Amniotic stem cell (primary cell): Measurements from ENCODE around the gene ACTL8.
A peak's percentile ranks its signal among the peaks of the same experiment; 100 is the strongest.

Source experiments
- DNase-seq: peaks from one replicate; lab custom pipeline; 2025; lab: John Stamatoyannopoulos, UW

Gene ACTL8

DNA sequence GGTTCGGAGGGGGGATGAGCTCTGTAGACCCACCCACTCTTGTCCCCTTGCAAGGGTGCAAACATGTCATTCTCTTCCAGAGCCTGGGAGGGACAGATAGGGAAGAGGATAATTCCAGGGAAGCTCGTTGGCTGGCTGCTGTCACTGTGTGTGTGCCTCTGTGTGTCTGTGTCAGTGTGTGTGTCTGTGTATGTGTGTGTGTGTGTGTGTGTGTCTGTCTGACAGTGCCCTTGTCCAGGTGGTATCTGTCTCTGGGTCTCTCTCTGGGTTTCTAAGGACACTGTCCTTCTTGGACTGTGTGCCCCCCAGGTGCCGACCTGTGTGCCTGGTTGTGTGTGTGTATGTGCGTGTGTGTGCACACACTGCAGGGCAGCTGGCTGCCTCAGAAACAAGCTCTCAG, 90.5 kb downstream of the ACTL8 start:
- no peak for DNase-seq

DNA sequence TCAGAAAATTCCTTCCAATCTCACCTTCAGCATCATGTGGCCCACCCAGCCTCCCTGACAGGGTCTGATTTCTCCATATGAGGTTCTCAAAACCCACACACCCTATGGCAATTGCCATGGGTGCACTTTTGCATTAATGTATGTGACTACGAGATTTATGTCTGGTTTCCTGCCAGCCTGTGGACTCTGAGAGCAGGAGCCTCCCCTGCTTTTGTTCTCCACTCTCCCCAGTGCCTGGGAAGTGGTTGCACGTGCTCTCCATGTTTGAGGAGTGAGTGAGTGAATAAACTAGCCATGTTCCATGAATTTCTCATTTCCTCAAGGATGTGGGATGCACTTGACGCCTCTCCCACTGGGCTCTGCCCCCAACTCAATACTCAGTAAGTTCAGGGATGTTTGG, 91.2 kb downstream of the ACTL8 start:
- no peak for DNase-seq

DNA sequence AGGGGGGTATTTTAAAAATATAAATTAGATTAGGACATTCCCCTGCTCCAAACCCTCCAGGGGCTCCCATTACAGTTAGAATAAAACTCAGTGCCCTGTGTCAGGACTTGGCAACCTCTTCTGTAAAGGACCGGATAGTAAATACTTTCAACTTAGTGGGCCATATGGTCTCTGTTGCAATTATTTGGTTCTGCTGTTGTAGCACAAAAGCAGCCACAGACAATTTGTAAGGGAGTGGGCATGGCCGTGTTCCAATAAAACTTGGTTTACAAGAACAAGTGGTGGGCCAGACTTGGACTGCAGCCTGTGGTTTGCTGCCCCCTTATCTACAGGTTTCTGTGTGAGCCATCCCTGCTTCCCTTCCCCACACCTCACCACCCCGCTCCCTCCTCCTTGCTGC, 92.0 kb downstream of the ACTL8 start:
- DNase-seq: no peak

DNA sequence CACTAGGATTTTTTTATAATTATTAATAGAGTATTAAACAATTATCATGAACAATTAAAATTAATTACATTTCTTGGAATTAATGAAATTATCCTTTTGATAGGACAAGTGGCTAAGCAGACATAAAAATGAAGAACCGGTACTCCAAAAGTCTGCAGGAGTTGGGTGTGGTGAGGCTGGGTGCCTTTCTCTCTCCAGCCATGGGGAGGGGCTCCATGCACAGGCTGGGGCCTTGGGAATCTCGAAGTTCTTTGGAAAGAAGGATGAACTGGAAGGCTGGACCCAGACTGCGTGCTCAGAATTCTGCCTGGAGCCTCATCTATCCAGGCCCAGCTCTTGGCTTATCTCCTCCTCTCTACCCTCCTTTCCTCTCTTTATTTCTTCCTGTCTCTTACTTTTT, 94.1 kb downstream of the ACTL8 start:
- no peak for DNase-seq

DNA sequence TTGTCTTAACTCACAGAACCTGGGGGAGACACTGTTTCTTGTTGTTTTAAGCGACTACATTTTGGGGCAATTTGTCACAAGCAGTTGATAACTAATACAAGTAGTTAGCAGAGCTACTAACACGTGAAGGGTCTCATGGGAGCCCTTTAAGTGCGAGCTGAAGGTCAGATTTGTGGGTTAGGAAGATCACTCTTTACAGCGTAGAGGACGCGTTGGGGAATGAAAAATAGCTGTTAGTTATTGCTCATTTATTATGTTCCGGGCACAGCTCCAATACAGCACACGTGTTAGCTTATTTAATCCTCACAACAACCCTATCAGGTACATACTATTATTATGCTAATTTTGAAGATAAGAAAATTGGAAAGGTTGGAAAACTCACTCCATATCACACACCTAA, 95.9 kb downstream of the ACTL8 start:
- DNase-seq: no peak

DNA sequence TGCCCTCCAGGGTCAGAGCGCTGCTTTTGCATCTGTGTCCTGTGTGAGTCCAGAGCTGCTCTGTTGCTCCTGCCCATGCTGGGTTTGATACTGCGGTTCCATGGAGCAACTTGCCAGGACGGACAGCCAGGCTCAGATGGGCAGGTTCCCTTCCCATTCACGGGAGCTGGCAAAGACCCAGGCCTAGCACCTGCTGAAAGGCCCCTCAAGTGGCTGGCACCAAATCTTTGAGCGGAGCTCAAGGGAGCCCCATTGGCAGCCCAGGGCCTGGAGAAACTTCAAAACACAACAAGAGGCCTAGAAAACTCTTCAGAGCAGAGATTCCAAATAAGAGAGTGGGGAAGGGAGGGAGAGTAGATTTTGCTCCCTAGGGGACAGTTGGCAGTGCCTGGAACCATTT, 97.2 kb downstream of the ACTL8 start:
- DNase-seq: no peak

DNA sequence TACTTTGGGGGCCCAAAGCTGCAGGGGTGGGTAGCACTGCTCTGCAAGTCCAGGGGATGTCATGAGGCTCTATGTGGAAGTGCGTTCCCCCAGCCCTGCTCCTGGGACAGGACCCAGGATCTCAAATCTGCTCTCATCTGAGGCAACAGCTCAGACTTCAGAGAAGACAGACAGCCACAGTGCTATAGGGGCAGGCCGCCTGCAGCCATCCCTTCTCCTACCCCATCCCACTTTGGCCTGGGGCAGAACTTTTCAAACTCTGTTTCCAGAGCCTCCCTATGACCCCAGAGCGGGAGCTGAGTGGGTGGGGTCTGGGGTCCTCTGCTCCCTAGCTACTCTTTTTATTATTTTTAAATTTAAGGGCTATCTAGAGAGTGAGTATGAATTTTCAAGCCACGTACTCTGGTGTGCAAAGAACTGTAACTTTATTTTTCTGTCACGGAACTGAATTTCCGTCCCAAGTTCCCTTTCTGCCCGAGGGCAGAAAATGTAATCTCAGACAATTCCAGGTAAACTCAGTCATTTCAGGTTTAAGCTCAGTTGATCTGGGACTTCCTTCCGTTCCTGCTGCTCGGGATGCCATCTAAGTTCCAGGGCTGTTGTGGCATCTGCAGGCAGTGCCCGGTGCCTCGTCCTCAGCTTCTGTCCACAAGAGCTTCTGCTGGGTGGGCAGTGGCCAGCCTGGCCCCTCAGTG, 98.3 kb downstream of the ACTL8 start:
- no peak for DNase-seq

DNA sequence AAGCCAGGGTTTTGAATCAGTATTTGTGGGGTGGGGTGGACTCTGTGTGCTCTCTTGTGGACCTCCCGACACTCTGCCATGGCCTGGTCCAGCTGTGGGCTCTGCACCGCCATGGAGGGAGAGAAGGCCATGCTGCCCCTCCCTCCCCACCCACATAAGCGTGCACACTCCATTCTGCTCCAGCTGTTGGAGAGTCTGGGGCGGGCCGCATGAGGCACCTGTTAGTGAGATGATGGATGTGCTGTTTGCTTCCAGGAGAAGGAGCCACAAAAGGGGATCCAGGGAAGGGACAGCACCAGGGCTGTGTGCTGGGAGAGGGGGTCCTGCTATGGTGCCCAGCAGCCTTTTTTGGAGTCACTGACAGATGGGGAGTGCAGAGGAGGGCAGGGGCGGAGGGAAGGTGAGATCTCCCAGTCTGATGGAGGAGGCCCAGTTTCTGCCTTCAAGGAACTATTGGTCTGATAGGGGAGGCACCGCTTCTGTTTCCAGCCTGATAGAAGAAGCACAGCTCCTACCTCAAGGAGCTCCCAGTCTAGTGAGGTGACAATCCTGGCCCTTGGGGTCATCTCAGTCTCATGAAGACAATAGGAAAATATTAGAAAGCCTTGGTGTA, 101.5 kb downstream of the ACTL8 start:
- DNase-seq: no peak

DNA sequence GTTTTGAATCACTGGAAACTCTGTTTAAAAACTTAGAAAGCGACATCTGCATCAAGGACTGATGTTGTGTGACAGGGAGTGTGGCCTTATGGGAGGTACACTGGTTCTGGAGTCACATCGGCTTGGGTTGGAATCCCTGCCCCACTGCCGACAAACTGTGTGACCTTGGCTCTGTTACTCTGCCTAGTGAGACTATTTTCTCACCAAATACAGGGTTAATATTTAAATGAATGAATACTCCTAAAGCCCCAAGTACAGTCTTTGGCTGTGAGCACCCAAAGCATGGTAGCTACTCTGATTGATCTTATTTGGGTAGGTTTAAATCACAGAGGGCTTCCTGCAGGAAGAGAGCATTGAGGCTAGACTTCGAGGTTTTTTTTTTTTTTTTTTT, 102.0 kb downstream of the ACTL8 start:
- DNase-seq: no peak

DNA sequence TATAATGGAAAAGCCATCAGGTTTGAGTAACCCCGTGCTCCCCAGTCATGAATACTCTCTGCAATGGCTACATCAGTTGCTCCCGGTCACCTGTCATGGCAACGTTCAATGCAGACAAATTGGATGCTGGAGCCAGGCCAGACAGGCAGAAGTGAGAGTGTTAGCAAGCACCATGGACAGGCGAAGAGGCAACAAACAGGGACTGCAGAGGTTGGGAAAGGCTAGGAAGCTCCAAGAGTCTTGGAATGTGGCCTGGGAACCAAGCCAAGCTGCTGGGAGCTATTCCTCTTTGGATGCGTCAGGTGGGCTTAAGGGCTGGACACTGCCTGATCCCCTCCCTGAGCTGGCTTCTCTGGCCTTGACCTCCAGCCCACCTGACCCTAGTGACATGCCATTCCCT, 102.9 kb downstream of the ACTL8 start:
- no peak for DNase-seq

DNA sequence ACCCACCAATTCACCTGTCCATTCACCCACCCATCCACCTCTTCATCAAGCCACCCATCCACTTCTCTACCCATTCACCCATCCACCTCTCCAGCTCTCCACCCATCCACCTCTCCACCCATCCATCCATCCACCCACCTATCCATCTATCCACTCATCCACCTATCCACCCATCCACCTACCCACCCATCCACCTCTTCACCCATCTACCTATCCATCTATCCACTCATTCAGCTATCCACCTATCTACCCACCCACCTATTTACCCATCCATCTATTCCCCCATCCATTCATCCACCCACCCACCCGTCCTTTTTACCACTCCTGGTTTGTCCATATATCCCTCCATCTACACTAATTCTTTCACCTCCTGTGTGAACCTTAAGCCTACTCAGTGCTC, 105.7 kb downstream of the ACTL8 start:
- DNase-seq: no peak

DNA sequence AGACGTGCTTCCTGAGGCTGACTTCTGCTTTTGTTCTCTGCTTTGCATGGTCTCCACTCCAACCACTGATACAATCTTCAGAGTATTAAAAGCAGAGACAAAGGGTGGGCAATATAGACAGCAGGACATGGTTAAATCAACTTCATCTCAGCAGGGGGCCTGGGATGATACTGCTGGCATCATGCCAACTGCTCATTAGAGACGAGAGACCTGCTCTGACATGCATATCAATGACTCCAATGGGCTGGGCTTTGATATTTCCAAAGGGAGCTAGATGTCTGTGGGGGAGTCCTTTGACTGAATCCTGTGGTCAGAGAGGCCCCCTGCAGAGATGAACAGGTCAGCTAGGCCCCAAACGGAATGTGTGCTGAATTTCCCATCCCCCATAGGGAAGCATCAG, 106.6 kb downstream of the ACTL8 start:
- no peak for DNase-seq

DNA sequence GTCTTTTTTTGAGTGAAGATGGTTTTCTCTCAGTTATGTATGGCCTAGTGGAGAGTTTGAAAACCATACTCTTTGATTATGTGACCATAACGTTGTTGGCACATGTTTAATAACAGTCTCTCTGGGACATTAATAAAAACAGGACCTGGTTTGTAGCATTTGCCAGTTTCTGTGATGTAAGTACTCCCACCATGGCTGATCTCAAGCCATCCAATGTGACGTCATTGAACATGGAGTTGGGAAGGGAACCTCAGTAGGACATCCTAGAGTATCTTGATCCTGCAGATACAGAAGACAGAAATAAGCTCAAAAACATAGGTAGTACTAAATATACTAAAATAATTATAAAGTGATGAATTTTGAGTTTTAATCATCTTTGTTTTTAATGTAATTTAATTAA, 107.0 kb downstream of the ACTL8 start:
- DNase-seq: no peak

DNA sequence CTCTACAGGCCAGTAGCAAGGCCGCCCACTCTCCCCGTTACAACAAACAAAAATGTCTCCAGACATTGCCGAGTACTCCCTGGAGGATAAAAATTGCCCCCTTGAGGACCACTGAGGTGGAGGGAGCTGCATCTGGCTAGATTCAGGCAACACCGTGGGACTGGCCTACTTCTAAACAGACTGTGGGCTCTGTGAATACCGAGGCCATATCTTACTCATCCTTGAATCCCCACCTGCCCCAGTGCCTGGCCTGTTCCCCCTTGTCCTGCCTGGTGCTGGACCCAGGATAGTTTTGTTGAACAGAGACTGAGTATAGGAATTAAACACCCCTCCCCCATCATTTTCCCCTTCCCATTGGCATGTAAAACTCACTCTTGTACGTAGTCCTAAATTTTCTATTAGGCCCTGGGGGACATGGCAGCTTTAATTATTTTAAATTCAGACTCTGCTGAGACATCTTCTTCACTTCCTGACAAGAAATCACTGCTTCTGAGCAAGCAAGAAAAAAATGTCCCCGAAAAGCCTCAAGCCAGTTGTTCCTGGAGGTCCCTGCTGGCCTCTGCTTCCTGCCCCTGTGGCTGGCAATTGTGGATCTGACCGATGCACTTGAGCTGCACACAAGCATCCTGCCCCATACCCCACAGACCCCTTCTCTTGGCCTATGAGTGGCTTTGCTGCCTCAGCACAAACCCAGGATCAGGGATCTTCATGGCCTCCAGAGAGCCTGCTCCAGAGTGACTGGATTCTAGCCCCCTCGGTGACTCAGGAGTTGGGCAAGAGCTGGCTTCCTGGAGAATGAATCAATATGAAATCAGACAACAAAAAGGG, 111.0 kb downstream of the ACTL8 start:
- DNase-seq: peak; percentile 87

DNA sequence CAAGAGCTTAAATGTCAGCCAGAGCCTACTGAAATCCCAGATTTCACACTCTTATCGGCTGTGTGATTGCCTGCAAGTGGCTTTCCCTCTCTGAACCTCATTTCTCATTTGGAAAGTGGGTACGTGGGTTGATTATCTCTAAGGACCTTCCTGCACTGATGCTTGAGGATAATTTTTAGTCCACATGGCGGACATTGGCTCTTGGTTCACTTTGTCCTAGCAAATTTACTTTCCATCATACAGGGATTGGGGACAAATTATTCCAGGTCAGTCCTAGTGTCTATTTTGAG, 111.6 kb downstream of the ACTL8 start:
- DNase-seq: no peak

DNA sequence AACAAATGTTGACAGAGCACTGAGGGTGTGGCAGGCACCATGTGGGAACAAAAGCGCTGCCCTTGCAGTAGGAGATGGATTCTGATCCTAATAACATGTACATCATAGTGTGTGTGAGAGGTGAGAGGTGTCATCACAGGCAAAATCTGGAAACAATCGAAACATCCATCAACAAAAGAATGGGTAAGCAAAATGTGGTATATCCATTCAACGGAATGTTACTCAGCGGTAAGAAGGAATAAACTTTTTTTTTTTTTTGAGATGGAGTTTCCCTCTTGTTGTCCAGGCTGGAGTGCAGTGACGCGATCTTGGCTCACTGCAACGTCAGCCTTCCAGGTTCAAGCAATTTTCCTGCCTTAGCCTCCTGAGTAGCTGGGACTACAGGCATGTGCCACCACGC, 112.3 kb downstream of the ACTL8 start:
- DNase-seq: no peak

DNA sequence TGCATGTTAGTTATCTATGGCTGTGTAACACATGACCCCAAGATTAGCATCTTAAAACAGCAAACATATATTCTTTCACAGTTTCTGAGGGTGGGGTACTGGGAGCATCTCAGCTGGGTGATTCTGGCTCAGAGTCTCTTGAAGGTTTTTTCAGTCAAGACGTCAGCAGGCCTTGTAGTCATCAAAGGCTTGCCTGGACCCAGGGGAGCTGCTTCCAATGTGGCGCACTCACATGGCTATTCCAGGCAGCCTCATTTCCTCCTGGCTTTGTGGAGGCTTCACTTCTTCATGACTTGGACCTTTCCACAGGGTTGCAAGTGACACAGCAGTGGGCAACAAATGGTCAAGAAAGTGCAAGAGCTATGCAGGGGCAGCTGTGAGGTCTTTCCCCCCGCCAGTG, 114.7 kb downstream of the ACTL8 start:
- no peak for DNase-seq

DNA sequence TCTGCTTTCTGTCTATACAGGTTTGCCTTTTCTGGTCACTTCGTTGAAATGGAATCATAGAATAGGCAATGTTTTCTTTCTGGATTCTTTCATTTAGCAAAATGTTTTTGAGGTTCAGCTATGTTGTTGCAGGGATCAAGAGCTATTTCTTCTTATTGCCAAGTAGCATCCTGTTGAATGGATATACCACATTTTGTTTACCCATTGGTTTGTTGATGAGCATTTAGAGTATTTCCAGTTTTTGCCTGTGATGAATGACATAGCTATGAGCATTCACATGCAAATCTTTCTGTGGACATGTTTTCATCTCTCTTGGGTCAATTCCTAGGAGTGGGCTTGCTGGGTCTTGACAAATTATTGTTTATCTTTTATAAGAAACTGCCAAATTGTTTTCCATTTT, 115.5 kb downstream of the ACTL8 start:
- DNase-seq: no peak

DNA sequence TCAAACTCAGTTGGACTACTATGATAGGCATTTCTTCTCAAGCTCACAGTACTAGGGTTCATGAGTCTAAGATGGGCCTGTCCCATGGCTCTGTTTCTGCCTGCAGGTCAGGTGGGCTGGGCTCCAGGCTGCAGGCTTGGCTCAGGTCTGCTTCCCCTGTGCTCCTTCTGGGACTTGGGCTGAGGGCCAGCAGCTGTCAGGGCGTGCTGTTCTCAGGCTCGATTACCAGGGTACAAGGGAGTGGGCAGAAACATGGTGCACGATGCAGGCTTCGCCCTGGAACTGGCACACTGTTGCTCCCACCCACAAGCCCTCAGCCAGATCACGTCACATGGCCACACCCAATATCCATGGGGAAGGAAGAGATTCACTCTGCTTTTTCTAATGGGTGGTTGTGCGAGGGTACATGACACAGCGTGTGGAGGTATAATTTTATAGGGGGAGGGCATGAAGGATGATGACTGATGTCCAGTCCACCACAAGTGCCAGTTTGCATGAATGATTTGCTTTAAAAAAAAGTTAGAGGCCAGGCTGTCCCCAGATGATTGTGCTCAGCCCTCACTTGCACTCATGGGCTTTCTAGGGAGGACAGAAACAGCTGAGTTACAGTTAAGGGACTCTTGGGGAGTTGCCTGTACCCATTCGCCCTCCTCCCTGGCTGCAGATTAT, 118.0 kb downstream of the ACTL8 start:
- DNase-seq: no peak

DNA sequence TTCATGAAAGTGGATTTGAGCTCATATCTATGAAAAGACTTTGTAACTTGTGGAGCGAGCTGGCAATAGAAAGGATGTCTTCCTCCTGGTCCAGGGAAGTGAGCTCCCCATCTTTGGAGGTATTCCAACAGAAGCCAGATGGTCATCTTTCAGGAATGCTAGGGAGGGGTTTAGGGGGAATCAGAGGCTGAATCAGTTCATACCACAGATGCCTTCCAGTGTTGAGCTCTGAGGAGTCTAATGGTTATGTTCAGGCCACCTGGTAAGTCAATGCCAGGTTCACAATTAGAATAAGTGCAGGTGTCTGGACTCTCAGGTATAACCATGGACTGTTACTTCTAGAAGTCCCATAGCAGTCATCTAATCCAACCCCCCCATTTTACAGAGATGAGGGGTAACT, 119.1 kb downstream of the ACTL8 start:
- peak; percentile 38 for DNase-seq

DNA sequence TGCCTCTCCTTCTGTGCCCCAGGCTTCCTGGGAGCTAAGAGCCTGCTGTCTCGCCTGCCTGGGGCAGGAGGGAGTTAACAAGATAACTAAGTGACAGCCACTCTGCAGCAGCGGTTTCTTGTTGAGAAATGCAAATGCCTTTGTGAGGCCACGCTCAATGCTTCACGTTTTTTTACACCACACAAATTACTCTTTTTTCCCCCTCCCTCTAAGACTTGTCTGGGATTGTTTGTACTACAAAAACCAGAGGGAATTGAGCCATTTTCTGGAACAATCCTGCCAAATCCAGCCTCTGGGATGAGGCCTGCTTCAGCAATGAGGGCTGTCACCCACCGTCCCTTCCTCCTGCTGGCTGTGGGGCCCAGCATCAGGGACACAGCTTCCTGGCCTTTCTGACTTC, 119.6 kb downstream of the ACTL8 start:
- no peak for DNase-seq

DNA sequence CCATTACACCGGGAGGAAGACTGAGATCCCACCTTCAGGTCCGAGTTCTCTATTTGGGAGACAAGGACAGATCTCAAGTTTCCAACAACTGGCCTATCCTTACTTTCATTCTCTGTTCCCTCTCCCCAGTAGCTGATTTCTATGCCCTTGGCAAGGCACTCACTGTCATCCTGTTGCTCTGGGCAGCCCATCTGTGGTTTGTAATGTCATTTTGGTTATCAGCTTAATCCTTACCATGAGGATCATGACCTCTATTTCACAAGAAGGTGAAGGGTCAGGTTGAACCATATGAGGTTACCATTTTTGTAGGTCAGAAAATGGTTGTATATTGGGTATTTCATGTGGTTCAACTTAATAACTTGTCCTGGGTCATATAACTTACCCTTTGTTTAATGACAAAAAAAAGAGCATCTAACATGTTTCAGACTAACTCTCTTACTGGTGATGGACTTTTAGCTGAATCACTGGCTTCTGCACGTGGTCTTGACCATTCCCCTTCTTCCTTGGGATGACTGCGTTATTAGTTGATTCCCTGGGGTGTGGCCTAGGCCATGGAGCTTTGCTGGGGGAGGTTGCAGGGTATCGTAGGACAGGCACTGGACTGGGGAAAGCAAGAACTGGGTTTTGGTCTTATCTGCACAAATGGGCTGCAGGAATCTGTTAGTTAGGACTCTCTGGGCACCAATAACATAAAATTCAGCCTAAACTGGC, 120.2 kb downstream of the ACTL8 start:
- DNase-seq: no peak
